ENCODE results near the gene KPNB1.

DNA sequence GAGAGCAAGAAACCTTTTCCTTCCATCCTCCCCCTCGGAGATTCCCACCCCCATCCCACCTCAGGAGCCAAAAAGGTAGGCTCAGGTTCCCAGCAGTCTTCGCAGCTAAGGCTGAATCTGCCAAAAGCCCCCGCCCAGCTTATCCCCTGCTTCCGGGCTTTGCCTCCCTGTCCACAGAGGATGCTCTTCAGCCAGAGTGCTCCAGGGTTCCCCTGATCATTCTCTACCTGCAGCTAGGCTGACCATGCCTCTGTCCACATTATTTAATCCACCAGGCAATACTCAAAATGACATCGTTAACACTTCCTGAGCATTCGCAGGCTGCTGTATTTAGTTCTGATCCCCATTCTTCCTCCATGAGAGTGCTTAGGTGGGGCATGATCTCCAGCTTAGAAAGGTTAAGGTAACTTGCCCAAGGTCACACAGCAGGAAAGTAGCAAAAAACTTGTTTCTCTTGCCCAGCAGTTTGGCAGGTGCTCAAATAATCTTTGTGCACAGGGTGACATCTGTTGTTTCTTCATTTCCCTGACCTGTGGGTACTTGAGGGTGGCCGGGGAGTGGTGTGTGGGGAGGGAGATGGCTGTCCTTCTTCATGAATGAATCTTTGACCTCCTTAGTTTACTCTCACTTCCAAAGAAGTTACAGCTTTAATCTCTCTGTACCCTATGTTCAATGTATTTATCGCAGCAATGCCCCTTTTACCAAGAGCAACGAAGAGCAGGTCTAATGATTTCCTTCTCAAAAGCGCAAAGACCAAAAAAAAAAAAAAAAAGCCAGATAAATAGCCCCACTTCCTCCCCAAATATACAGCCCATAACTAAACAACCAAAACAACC, 43.4 kb downstream of the KPNB1 start:
- no peak for TF ChIP-seq POLR2AphosphoS5 (IDR thresholded peaks at IDR 0.05)
- TF ChIP-seq, protein P1, sequence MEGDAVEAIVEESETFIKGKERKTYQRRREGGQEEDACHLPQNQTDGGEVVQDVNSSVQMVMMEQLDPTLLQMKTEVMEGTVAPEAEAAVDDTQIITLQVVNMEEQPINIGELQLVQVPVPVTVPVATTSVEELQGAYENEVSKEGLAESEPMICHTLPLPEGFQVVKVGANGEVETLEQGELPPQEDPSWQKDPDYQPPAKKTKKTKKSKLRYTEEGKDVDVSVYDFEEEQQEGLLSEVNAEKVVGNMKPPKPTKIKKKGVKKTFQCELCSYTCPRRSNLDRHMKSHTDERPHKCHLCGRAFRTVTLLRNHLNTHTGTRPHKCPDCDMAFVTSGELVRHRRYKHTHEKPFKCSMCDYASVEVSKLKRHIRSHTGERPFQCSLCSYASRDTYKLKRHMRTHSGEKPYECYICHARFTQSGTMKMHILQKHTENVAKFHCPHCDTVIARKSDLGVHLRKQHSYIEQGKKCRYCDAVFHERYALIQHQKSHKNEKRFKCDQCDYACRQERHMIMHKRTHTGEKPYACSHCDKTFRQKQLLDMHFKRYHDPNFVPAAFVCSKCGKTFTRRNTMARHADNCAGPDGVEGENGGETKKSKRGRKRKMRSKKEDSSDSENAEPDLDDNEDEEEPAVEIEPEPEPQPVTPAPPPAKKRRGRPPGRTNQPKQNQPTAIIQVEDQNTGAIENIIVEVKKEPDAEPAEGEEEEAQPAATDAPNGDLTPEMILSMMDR (IDR thresholded peaks at IDR 0.05) = no peak
